Measurements from ENCODE around the gene TAB2. TPM values are rescaled to one million over a fixed set of nuclear protein-coding genes. Genes with fewer than 3 reads are reported as not detected.

TAB2 gene
- total RNA-seq, 1 experiment from 2014 or later = 56.2 TPM

DNA sequence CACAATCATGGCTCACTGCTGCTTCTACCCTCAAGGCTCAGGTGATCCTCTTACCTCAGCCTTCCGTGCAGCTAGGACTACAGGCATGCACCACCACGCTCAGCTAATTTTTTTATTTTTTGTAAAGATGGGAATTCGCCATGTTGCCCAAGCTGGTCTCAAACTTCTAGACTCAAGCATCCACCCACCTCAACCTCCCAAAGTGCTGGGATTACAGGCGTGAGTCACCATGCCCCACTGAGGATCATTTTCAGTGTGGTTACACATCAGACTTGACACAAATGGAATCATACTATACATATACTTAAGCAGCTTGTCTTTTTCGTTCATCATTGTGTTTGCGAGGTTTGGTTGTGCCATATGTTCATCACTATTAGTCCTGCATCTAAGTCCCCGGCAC is 140.7 kb downstream of the TAB2 start:
- no peak overlapping the region for H2AFZ ChIP-seq (ENCODE audit: low read length)
- no peak overlapping the region for H4K8ac ChIP-seq (replicated peaks; ENCODE audit: insufficient read length, low read depth, low read length)
- no peak overlapping the region for H3K4me2 ChIP-seq (ENCODE audit: insufficient read depth, insufficient read length, low read length)
- no peak overlapping the region for H4K5ac ChIP-seq (ENCODE audit: insufficient read length, low read depth, low read length)
- no peak overlapping the region for H3K4me3 Mint-ChIP-seq
- no peak overlapping the region for H3K27ac Mint-ChIP-seq
- H3K4ac ChIP-seq (ENCODE audit: low read depth, low read length) = no peak overlapping the region
- H3K27me3 Mint-ChIP-seq (ENCODE audit: low read depth) = peaks cover 18% of the 10 kb centered on the region
- H3K79me1 ChIP-seq (ENCODE audit: insufficient read depth, low read depth, low read length, poor library complexity, severe bottlenecking) = no peaks in the 10 kb centered on the region
- no peak overlapping the region for H3T11ph ChIP-seq (ENCODE audit: low read length)
- H3K23me2 ChIP-seq (ENCODE audit: insufficient read length, low read depth, low read length, poor library complexity, severe bottlenecking) = no peaks in the 10 kb centered on the region
- DNase-seq = no peak
- no peak overlapping the region for H3K23ac ChIP-seq (ENCODE audit: insufficient read length, low read depth, low read length)
- H3K27ac ChIP-seq (ENCODE audit: insufficient read length, low read depth, low read length) = no peak overlapping the region
- H3K14ac ChIP-seq (ENCODE audit: insufficient read depth, low read length) = no peak overlapping the region
- H4K20me1 ChIP-seq (ENCODE audit: control insufficient read depth, insufficient read depth, insufficient read length) = no peaks in the 10 kb centered on the region
- H2BK120ac ChIP-seq (ENCODE audit: low read depth, low read length, poor library complexity, severe bottlenecking) = no peak overlapping the region
- no peaks in the 10 kb centered on the region for H3K9me3 Mint-ChIP-seq
- no peaks in the 10 kb centered on the region for H3K4me1 ChIP-seq (ENCODE audit: insufficient read depth, low read length)
- TF ChIP-seq, protein P1, sequence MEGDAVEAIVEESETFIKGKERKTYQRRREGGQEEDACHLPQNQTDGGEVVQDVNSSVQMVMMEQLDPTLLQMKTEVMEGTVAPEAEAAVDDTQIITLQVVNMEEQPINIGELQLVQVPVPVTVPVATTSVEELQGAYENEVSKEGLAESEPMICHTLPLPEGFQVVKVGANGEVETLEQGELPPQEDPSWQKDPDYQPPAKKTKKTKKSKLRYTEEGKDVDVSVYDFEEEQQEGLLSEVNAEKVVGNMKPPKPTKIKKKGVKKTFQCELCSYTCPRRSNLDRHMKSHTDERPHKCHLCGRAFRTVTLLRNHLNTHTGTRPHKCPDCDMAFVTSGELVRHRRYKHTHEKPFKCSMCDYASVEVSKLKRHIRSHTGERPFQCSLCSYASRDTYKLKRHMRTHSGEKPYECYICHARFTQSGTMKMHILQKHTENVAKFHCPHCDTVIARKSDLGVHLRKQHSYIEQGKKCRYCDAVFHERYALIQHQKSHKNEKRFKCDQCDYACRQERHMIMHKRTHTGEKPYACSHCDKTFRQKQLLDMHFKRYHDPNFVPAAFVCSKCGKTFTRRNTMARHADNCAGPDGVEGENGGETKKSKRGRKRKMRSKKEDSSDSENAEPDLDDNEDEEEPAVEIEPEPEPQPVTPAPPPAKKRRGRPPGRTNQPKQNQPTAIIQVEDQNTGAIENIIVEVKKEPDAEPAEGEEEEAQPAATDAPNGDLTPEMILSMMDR (conservative IDR thresholded peaks at IDR 0.05) = no peak
- no peaks in the 10 kb centered on the region for H3K4me1 Mint-ChIP-seq
- no peak overlapping the region for H3K9ac ChIP-seq (ENCODE audit: extremely low read depth, insufficient read length, low read length)
- no peaks in the 10 kb centered on the region for H3K79me2 ChIP-seq (ENCODE audit: insufficient read depth, low read length)
- H3K56ac ChIP-seq (ENCODE audit: insufficient read length, low read depth, low read length) = no peak overlapping the region
- no peak overlapping the region for H4K91ac ChIP-seq (ENCODE audit: insufficient read length, low read depth, low read length)
- H3K27me3 ChIP-seq (ENCODE audit: insufficient read depth, low read length) = no peaks in the 10 kb centered on the region; the same call in 1 of the 2 replicates
- H2BK5ac ChIP-seq (ENCODE audit: insufficient read length, low read length) = no peak overlapping the region
- H3K36me3 Mint-ChIP-seq (ENCODE audit: insufficient read depth in 1 of 3, low read depth in 3 of 3) = no peaks in the 10 kb centered on the region
- no peak overlapping the region for H2BK20ac ChIP-seq (ENCODE audit: low read depth, low read length, poor library complexity, severe bottlenecking)
- H2BK12ac ChIP-seq (ENCODE audit: insufficient read length, low read depth, low read length) = no peak overlapping the region
- H2AK5ac ChIP-seq (ENCODE audit: insufficient read length, low read length) = no peak overlapping the region
- no peaks in the 10 kb centered on the region for H3K9me3 ChIP-seq (ENCODE audit: control insufficient read depth, low read depth, low read length)
- WGBS (ENCODE audit: extremely low coverage, insufficient read length, low lambda C conversion rate) = no CpG with 5 or more reads among the region's 7 CpGs
- H3K18ac ChIP-seq (ENCODE audit: insufficient read length, low read depth, low read length) = no peak overlapping the region
- H2BK15ac ChIP-seq (ENCODE audit: low read depth, low read length) = no peak overlapping the region
